ENCODE measurements around the gene GALNT14.

The GALNT14 gene

GRCh38 chr2:31020713-31021112, 117.5 kb downstream of the GALNT14 start:
- Histone ChIP-seq H3K36me3 (ENCODE audit: control insufficient read depth in 2 of 2, insufficient read depth in 1 of 2, low read length in 2 of 2) (no peaks in the 10 kb centered on the region), H3K4me3 (ENCODE audit: low read depth, low read length) (no peak overlapping the region), H3K9me3 (ENCODE audit: control insufficient read depth, insufficient read depth, low read depth, low read length) (no peaks in the 10 kb centered on the region), H3K4me1 (ENCODE audit: control insufficient read depth, insufficient read depth, low read length) (no peaks in the 10 kb centered on the region), H3K27ac (ENCODE audit: extremely low read depth, low read depth, low read length) (no peak overlapping the region)
- TF ChIP-seq WT1 (tag by site-specific recombination; IDR thresholded peaks at IDR 0.05) (no peak), GLIS1 (tag by site-specific recombination; IDR thresholded peaks at IDR 0.05) (no peak), ZNF785 (tag by site-specific recombination; IDR thresholded peaks at IDR 0.05) (no peak), SP2 (tag by site-specific recombination; IDR thresholded peaks at IDR 0.05) (no peak), GLI2 (tag by site-specific recombination; IDR thresholded peaks at IDR 0.05; ENCODE audit: borderline replicate concordance, low read depth) (no peak), ZNF645 (tag by site-specific recombination; IDR thresholded peaks at IDR 0.05) (no peak), YY1 (tag by site-specific recombination; IDR thresholded peaks at IDR 0.05) (no peak), CTCF (tag by site-specific recombination; IDR thresholded peaks at IDR 0.05) (no peak), KLF17 (tag by site-specific recombination; IDR thresholded peaks at IDR 0.05) (no peak), GLI4 (tag by site-specific recombination; IDR thresholded peaks at IDR 0.05) (no peak), ZNF169 (tag by site-specific recombination; IDR thresholded peaks at IDR 0.05) (no peak), YY2 (tag by site-specific recombination; IDR thresholded peaks at IDR 0.05) (no peak), ATF2 (tag by site-specific recombination; IDR thresholded peaks at IDR 0.05; ENCODE audit: low read depth) (no peak)
- POLR2A ChIA-PET = no interaction called here
- CTCF ChIA-PET = no interaction called here

GRCh38 chr2:31018280-31018679, 120.0 kb downstream of the GALNT14 start:
- ChIA-PET POLR2A (no interaction called here), CTCF (no interaction called here)
- Histone ChIP-seq H3K27ac (ENCODE audit: extremely low read depth, low read depth, low read length) (no peak overlapping the region), H3K36me3 (ENCODE audit: control insufficient read depth in 2 of 2, insufficient read depth in 1 of 2, low read length in 2 of 2) (no peaks in the 10 kb centered on the region), H3K4me1 (ENCODE audit: control insufficient read depth, insufficient read depth, low read length) (no peaks in the 10 kb centered on the region), H3K4me3 (ENCODE audit: low read depth, low read length) (no peak overlapping the region), H3K9me3 (ENCODE audit: control insufficient read depth, insufficient read depth, low read depth, low read length) (no peaks in the 10 kb centered on the region)
- TF ChIP-seq ZNF214 (tag by site-specific recombination; IDR thresholded peaks at IDR 0.05; ENCODE audit: borderline replicate concordance) = no peak
- TF ChIP-seq ZNF211 (tag by site-specific recombination; IDR thresholded peaks at IDR 0.05; ENCODE audit: low read depth) = no peak
- no peak for TF ChIP-seq ZNF404 (tag by site-specific recombination; IDR thresholded peaks at IDR 0.05)
- no peak for TF ChIP-seq ZNF449 (tag by site-specific recombination; IDR thresholded peaks at IDR 0.05)
- no peak for TF ChIP-seq ZNF140 (tag by site-specific recombination; IDR thresholded peaks at IDR 0.05)
- TF ChIP-seq INSM2 (tag by site-specific recombination; IDR thresholded peaks at IDR 0.05) = no peak
- TF ChIP-seq ZNF610 (tag by site-specific recombination; IDR thresholded peaks at IDR 0.05; ENCODE audit: borderline replicate concordance) = no peak
- TF ChIP-seq ZNF555 (tag by site-specific recombination; conservative IDR thresholded peaks at IDR 0.05) = no peak
- no peak for TF ChIP-seq ZSCAN16 (tag by site-specific recombination; IDR thresholded peaks at IDR 0.05)
- no peak for TF ChIP-seq ZNF24 (tag by site-specific recombination; IDR thresholded peaks at IDR 0.05)
- no peak for TF ChIP-seq ZFP41 (tag by site-specific recombination; IDR thresholded peaks at IDR 0.05; ENCODE audit: borderline replicate concordance)
- TF ChIP-seq ZNF398 (tag by site-specific recombination; IDR thresholded peaks at IDR 0.05) = no peak
- TF ChIP-seq ZXDB (tag by site-specific recombination; IDR thresholded peaks at IDR 0.05) = no peak
- TF ChIP-seq ZFP3 (tag by site-specific recombination; IDR thresholded peaks at IDR 0.05; ENCODE audit: low read depth) = no peak
